Epithelial cell of proximal tubule (primary cell): Measurements from ENCODE around the gene ETS1. TPM values are rescaled to one million over a fixed set of nuclear protein-coding genes. Genes with fewer than 3 reads are reported as not detected.

Source experiments
- DNase-seq: peaks from one replicate; pipeline ENCODE4 v3.0.0-alpha.2; 2011; ENCODE audit warnings: low read depth
- H3K4me3 ChIP-seq: 2 replicates; pipeline ENCODE4 v1.5.1; 2011; ENCODE audit warnings: low read depth, mild to moderate bottlenecking, low read length
- CTCF ChIP-seq: conservative IDR thresholded peaks from 2 replicates; pipeline ENCODE4 v1.5.1; 2012; ENCODE audit warnings: low read depth, mild to moderate bottlenecking, low read length
- total RNA-seq: library from RNA; depleted of rRNA; stranded (reverse); fragments of >200 nt; gene quantifications from 2 replicates; pipeline ENCODE4 v1.2.3, GENCODE V29; 2015

ETS1 gene
- total RNA-seq, 1 donor from 2014 or later: 76.5 TPM

GRCh38 chr11:128551611-128552335 lies 35.6 kb downstream of the ETS1 start:
- DNase-seq: no peak
- no peak overlapping the region for H3K4me3 ChIP-seq
- no peak for TF ChIP-seq CTCF

GRCh38 chr11:128551058-128551457 lies 36.3 kb downstream of the ETS1 start:
- TF ChIP-seq CTCF: no peak
- H3K4me3 ChIP-seq: no peak overlapping the region
- DNase-seq: no peak

GRCh38 chr11:128550261-128550821 lies 37.0 kb downstream of the ETS1 start:
- TF ChIP-seq CTCF: no peak
- no peak for DNase-seq
- no peak overlapping the region for H3K4me3 ChIP-seq

GRCh38 chr11:128549256-128549944 lies 38.0 kb downstream of the ETS1 start:
- H3K4me3 ChIP-seq: peak overlapping the region; percentile 60
- DNase-seq: no peak

GRCh38 chr11:128548649-128549255 lies 38.6 kb downstream of the ETS1 start:
- no peak for TF ChIP-seq CTCF
- no peak for DNase-seq

More at GRCh38 chr11:128549256-128549944, 38.0 kb downstream of the ETS1 start:
- no peak for TF ChIP-seq CTCF

GRCh38 chr11:128547946-128548648 lies 39.3 kb downstream of the ETS1 start:
- no peak for TF ChIP-seq CTCF
- DNase-seq: no peak

More at GRCh38 chr11:128548649-128549255, 38.6 kb downstream of the ETS1 start:
- peak overlapping the region; percentile 60 for H3K4me3 ChIP-seq

More at GRCh38 chr11:128547946-128548648, 39.3 kb downstream of the ETS1 start:
- H3K4me3 ChIP-seq: peak overlapping the region; percentile 60
